Measurements from ENCODE around the gene ACP7.

Gene ACP7

DNA sequence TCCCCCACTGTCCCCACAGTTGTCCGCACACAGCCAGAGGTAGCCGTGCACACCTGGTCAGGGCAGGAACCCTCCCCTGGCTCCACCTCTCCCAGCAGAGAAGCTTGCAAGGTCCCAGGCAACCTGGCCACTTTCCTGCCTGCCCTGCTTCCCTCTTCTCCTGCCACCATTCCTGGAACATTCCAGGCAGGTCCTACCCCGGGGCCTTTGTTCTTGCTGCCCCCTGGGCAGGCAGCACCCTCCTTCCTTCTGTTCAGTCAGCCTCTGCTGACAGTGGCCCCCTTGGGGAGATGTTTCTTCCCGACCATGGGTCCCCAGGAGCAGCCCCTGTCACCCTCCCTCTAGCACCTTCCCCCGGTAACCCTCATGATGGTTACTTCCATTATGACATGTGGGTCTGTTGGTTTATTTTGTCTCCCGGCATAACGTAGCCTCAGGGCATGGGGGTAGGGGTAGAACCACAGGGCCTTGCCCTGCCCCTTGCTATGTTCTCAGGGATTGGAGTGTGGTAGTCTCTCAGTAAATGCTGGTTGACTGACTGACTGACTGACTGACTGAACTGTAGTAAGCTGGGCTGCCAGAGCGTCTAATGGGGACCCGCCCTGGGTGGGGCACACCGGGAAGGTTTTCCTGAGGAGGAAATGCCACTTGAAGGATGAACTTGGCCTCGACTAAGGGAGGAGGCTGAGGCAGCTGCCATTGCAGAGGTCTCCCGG is 52.2 kb downstream of the ACP7 start:
- ATAC-seq: no peak
- no peak for TF ChIP-seq ZFP3 (CRISPR knock-in tag; IDR thresholded peaks at IDR 0.05)
- TF ChIP-seq, protein P1, sequence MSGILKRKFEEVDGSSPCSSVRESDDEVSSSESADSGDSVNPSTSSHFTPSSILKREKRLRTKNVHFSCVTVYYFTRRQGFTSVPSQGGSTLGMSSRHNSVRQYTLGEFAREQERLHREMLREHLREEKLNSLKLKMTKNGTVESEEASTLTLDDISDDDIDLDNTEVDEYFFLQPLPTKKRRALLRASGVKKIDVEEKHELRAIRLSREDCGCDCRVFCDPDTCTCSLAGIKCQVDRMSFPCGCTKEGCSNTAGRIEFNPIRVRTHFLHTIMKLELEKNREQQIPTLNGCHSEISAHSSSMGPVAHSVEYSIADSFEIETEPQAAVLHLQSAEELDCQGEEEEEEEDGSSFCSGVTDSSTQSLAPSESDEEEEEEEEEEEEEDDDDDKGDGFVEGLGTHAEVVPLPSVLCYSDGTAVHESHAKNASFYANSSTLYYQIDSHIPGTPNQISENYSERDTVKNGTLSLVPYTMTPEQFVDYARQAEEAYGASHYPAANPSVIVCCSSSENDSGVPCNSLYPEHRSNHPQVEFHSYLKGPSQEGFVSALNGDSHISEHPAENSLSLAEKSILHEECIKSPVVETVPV (CRISPR knock-in tag; IDR thresholded peaks at IDR 0.05): no peak
- TF ChIP-seq ZNF70 (CRISPR knock-in tag; IDR thresholded peaks at IDR 0.05): no peak
- TF ChIP-seq, protein P2, sequence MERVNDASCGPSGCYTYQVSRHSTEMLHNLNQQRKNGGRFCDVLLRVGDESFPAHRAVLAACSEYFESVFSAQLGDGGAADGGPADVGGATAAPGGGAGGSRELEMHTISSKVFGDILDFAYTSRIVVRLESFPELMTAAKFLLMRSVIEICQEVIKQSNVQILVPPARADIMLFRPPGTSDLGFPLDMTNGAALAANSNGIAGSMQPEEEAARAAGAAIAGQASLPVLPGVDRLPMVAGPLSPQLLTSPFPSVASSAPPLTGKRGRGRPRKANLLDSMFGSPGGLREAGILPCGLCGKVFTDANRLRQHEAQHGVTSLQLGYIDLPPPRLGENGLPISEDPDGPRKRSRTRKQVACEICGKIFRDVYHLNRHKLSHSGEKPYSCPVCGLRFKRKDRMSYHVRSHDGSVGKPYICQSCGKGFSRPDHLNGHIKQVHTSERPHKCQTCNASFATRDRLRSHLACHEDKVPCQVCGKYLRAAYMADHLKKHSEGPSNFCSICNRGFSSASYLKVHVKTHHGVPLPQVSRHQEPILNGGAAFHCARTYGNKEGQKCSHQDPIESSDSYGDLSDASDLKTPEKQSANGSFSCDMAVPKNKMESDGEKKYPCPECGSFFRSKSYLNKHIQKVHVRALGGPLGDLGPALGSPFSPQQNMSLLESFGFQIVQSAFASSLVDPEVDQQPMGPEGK (CRISPR knock-in tag; IDR thresholded peaks at IDR 0.05; ENCODE audit: borderline replicate concordance): no peak

DNA sequence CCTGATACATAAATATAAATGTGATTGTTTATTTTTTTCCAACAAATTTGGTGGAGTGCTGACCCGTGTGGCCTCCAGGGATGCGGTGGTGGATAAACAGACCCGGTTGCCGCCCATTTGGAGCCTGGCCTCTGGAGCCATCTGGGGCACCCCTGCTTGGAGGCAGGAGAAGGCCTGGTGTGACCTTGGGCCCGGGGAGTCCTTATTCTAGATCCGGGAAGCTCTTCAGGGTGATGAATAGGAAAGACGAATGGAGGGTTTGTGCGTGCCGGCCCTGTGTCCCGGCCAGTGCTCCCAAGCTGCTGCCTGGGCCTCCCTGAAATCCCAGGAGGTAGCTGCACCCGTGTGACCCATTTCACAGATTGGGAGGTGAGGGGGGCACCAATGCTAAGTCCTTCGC is 53.0 kb downstream of the ACP7 start:
- no peak for TF ChIP-seq ESRRG (CRISPR knock-in tag; IDR thresholded peaks at IDR 0.05)
- TF ChIP-seq TOX (CRISPR knock-in tag; IDR thresholded peaks at IDR 0.05; ENCODE audit: borderline replicate concordance): no peak
- no peak for TF ChIP-seq ZFP3 (CRISPR knock-in tag; IDR thresholded peaks at IDR 0.05)
- TF ChIP-seq PPARA (CRISPR knock-in tag; IDR thresholded peaks at IDR 0.05; ENCODE audit: borderline replicate concordance): no peak
- TF ChIP-seq ZNF70 (CRISPR knock-in tag; IDR thresholded peaks at IDR 0.05): no peak
- TF ChIP-seq ARNTL (CRISPR knock-in tag; IDR thresholded peaks at IDR 0.05; ENCODE audit: borderline replicate concordance, low read depth): no peak
- ATAC-seq: no peak

DNA sequence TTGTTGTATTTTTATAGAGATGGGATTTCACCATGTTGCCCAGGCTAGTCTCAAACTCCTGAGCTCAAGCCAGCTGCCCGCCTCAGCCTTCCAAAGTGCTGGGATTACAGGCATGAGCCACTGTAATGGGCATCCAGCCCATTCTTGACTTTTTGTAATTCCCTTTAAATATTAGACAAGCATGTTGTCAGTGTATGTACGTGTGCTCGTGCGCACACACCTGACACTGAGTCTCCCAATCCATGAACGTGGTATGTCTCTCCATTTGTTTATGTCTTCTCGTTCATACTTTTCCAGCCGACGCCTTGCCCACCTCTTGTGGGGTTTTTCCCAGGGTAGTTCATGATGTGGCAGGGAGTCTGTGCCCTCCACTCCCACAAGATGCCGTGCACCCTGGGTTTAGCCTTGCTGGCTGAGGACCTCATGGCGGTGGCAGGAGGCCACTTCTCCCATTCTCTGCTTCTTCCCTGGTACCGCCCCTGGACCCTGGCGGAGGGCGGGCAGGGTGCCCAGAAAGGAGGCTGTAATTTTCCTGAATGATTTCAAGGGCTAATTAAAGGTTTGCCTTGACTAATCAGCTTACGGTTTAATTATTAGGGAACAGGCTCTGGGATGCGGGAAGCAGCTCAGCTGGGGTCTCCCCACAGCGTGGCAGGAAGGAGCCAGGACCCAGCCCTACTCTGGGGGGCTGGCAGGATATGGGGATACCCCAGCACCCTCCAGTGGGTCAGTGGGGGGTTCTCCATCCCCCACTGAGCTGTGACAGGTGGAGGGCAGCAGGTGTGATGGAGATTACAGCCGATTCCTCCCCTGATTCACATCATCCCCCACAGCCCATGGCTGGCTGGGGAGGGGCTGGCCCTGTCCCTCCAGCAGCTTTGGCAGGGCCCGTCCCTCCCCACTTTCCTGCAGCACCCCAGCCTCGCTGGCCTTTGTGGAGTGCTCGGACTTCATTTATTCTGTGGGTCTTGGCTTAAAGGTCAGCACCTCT is 54.3 kb downstream of the ACP7 start:
- TF ChIP-seq ESRRG (CRISPR knock-in tag; IDR thresholded peaks at IDR 0.05) (no peak), ISL1 (CRISPR knock-in tag; IDR thresholded peaks at IDR 0.05) (no peak), ZFP3 (CRISPR knock-in tag; IDR thresholded peaks at IDR 0.05) (no peak), ZNF70 (CRISPR knock-in tag; IDR thresholded peaks at IDR 0.05) (no peak), TCF4 (CRISPR knock-in tag; IDR thresholded peaks at IDR 0.05; ENCODE audit: borderline replicate concordance) (no peak), ZNF565 (CRISPR knock-in tag; conservative IDR thresholded peaks at IDR 0.05; ENCODE audit: low read depth) (no peak), BACH2 (CRISPR knock-in tag; IDR thresholded peaks at IDR 0.05; ENCODE audit: borderline replicate concordance) (no peak), GLIS3 (CRISPR knock-in tag; IDR thresholded peaks at IDR 0.05) (no peak), RARB (CRISPR knock-in tag; IDR thresholded peaks at IDR 0.05) (no peak), SNAI2 (CRISPR knock-in tag; IDR thresholded peaks at IDR 0.05) (no peak), ZC3H10 (CRISPR knock-in tag; IDR thresholded peaks at IDR 0.05) (no peak)
- TF ChIP-seq, protein P3, sequence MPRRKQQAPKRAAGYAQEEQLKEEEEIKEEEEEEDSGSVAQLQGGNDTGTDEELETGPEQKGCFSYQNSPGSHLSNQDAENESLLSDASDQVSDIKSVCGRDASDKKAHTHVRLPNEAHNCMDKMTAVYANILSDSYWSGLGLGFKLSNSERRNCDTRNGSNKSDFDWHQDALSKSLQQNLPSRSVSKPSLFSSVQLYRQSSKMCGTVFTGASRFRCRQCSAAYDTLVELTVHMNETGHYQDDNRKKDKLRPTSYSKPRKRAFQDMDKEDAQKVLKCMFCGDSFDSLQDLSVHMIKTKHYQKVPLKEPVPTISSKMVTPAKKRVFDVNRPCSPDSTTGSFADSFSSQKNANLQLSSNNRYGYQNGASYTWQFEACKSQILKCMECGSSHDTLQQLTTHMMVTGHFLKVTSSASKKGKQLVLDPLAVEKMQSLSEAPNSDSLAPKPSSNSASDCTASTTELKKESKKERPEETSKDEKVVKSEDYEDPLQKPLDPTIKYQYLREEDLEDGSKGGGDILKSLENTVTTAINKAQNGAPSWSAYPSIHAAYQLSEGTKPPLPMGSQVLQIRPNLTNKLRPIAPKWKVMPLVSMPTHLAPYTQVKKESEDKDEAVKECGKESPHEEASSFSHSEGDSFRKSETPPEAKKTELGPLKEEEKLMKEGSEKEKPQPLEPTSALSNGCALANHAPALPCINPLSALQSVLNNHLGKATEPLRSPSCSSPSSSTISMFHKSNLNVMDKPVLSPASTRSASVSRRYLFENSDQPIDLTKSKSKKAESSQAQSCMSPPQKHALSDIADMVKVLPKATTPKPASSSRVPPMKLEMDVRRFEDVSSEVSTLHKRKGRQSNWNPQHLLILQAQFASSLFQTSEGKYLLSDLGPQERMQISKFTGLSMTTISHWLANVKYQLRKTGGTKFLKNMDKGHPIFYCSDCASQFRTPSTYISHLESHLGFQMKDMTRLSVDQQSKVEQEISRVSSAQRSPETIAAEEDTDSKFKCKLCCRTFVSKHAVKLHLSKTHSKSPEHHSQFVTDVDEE (CRISPR knock-in tag; IDR thresholded peaks at IDR 0.05): no peak
- TF ChIP-seq, protein P4, sequence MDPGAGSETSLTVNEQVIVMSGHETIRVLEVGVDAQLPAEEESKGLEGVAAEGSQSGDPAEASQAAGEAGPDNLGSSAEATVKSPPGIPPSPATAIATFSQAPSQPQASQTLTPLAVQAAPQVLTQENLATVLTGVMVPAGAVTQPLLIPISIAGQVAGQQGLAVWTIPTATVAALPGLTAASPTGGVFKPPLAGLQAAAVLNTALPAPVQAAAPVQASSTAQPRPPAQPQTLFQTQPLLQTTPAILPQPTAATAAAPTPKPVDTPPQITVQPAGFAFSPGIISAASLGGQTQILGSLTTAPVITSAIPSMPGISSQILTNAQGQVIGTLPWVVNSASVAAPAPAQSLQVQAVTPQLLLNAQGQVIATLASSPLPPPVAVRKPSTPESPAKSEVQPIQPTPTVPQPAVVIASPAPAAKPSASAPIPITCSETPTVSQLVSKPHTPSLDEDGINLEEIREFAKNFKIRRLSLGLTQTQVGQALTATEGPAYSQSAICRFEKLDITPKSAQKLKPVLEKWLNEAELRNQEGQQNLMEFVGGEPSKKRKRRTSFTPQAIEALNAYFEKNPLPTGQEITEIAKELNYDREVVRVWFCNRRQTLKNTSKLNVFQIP (CRISPR knock-in tag; IDR thresholded peaks at IDR 0.05; ENCODE audit: borderline replicate concordance, low read depth): no peak

More for the DNA sequence above, 54.3 kb downstream of the ACP7 start:
- ATAC-seq: no peak
